Neural progenitor cell (in vitro differentiated cells): ENCODE measurements around the gene ZNF578. TPM values are rescaled to one million over a fixed set of nuclear protein-coding genes. Genes with fewer than 3 reads are reported as not detected.

Experiments used
- DNase-seq: peaks from one replicate; pipeline ENCODE4 v3.0.0-alpha.2; 2016; ENCODE audit warnings: low spot score
- H2AFZ ChIP-seq: fragments of 200-600 bp; sonication (generic); replicated peaks from 2 replicates; pipeline ENCODE4 v1.6.1; 2016; ENCODE audit warnings: antibody characterized with exemption
- H3F3A ChIP-seq: fragments of 200-600 bp; sonication (generic); 2 replicates; pipeline ENCODE4 v1.6.1; 2016; ENCODE audit warnings: antibody characterized with exemption, low read depth
- H3K27ac ChIP-seq: fragments of 200-600 bp; sonication (generic); 2 replicates; pipeline ENCODE4 v1.5.1; 2016; ENCODE audit warnings: mild to moderate bottlenecking
- H3K27me3 ChIP-seq: fragments of 200-600 bp; sonication (generic); 2 replicates; pipeline ENCODE4 v1.6.1; 2016; ENCODE audit warnings: mild to moderate bottlenecking, moderate library complexity
- H3K36me3 ChIP-seq: fragments of 200-600 bp; sonication (generic); 2 replicates; pipeline ENCODE4 v1.5.1; 2016
- H3K4me1 ChIP-seq: fragments of 200-600 bp; sonication (generic); 2 replicates; pipeline ENCODE4 v1.6.1; 2016; ENCODE audit warnings: mixed run types
- H3K4me2 ChIP-seq: fragments of 200-600 bp; sonication (generic); 2 replicates; pipeline ENCODE4 v1.6.1; 2016
- H3K4me3 ChIP-seq: fragments of 200-600 bp; sonication (generic); 2 replicates; pipeline ENCODE4 v1.5.1; 2016
- H3K79me2 ChIP-seq: fragments of 200-600 bp; sonication (generic); 2 replicates; pipeline ENCODE4 v1.6.1; 2016; ENCODE audit warnings: low read depth
- H3K9ac ChIP-seq: fragments of 200-600 bp; sonication (generic); 2 replicates; pipeline ENCODE4 v1.6.1; 2016
- H3K9me3 ChIP-seq: fragments of 200-600 bp; sonication (generic); 2 replicates; pipeline ENCODE4 v1.5.1; 2016; ENCODE audit warnings: low read depth
- H4K20me1 ChIP-seq: fragments of 200-600 bp; sonication (generic); 2 replicates; pipeline ENCODE4 v1.6.1; 2016; ENCODE audit warnings: low read depth
- H3K27ac Mint-ChIP-seq: 3 replicates; pipeline ENCODE4 v1.8.0; 2021; ENCODE audit warnings: mixed read lengths
- H3K27me3 Mint-ChIP-seq: 2 replicates; pipeline ENCODE4 v1.8.0; 2022; ENCODE audit warnings: low read depth, mild to moderate bottlenecking, inconsistent platforms, moderate library complexity, mixed read lengths; ENCODE audit not compliant: insufficient read depth
- H3K36me3 Mint-ChIP-seq: 3 replicates; pipeline ENCODE4 v1.8.0; 2021; ENCODE audit warnings: mixed read lengths
- H3K4me1 Mint-ChIP-seq: 3 replicates; pipeline ENCODE4 v1.8.0; 2021; ENCODE audit warnings: mixed read lengths
- H3K4me3 Mint-ChIP-seq: 3 replicates; pipeline ENCODE4 v1.8.0; 2021; ENCODE audit warnings: mild to moderate bottlenecking, moderate library complexity, mixed read lengths
- H3K9me3 Mint-ChIP-seq: 3 replicates; pipeline ENCODE4 v1.8.0; 2020; ENCODE audit warnings: mixed read lengths
- CTCF ChIP-seq: fragments of 200-600 bp; sonication (generic); IDR thresholded peaks from 2 replicates; pipeline ENCODE4 v1.5.1; 2017; ENCODE audit warnings: antibody characterized with exemption, mild to moderate bottlenecking
- EZH2 ChIP-seq: fragments of 200-600 bp; sonication (generic); IDR thresholded peaks from 2 replicates; pipeline ENCODE4 v1.6.1; 2017; ENCODE audit warnings: antibody characterized with exemption, mild to moderate bottlenecking, moderate library complexity
- EZH2phosphoT487 ChIP-seq: fragments of 200-600 bp; sonication (generic); IDR thresholded peaks from 2 replicates; pipeline ENCODE4 v1.6.1; 2017; ENCODE audit warnings: antibody characterized with exemption
- total RNA-seq: library from RNA; depleted of rRNA; stranded (reverse); fragments of >200 nt; gene quantifications from 2 replicates; pipeline ENCODE4 v1.2.3, GENCODE V29; 2015; ENCODE audit warnings: low replicate concordance

The ZNF578 gene
- 3.8 and 9.7 TPM in 2 replicates for total RNA-seq

GRCh38 chr19:52453324-52454094, at the start of gene ZNF578:
Gene ZNF578 (plus strand): TSS chr19:52453553. CDS start chr19:52501846, 48,293 bp downstream.
- no peak within 1 kb of the TSS for H3K4me3 ChIP-seq
- Mint-ChIP-seq H3K9me3 (peaks cover 68% of the 10 kb centered on the region), H3K36me3 (no peaks in the 10 kb centered on the region), H3K27me3 (no peaks in the 10 kb centered on the region), H3K4me3 (no peak within 1 kb of the TSS), H3K4me1 (no peaks in the 10 kb centered on the region), H3K27ac (no peak within 1 kb of the TSS)
- TF ChIP-seq EZH2phosphoT487 (no peak), CTCF (no peak), EZH2 (no peak)
- H3K79me2 ChIP-seq, result no peaks in the 10 kb centered on the region
- no peak within 1 kb of the TSS for H3K27ac ChIP-seq
- H4K20me1 ChIP-seq, result no peaks in the 10 kb centered on the region
- no peaks in the 10 kb centered on the region for H3K9me3 ChIP-seq
- H2AFZ ChIP-seq, result no peak within 1 kb of the TSS
- H3K4me2 ChIP-seq, result no peak within 1 kb of the TSS
- H3K9ac ChIP-seq, result no peak within 1 kb of the TSS
- H3K36me3 ChIP-seq, result no peaks in the 10 kb centered on the region
- no peak for DNase-seq
- H3K27me3 ChIP-seq, result no peaks in the 10 kb centered on the region
- H3K4me1 ChIP-seq, result no peaks in the 10 kb centered on the region
- H3F3A ChIP-seq, result no peaks in the 10 kb centered on the region

DNA sequence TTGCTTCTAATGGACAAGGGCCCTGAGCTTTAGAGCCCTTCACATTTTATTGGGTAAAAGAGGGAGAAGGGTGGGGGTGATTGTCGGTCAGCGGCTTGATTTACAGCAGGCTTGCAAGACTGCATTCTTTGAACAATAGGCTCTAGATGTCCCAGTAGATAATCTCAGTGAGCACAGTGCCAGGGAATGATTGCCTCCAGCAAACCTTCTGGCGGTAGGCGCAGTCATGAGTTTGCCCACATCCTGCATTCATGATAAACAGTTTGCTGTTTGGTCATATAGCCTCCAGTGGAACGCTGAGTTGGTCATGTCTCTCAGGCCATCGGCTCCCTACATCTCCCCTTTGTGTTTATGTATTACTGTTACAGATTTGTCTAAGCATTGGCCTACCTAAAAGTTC, 43.1 kb upstream of the ZNF578 start:
- no peaks in the 10 kb centered on the region for H3K36me3 Mint-ChIP-seq
- H3K36me3 ChIP-seq, result no peaks in the 10 kb centered on the region

DNA sequence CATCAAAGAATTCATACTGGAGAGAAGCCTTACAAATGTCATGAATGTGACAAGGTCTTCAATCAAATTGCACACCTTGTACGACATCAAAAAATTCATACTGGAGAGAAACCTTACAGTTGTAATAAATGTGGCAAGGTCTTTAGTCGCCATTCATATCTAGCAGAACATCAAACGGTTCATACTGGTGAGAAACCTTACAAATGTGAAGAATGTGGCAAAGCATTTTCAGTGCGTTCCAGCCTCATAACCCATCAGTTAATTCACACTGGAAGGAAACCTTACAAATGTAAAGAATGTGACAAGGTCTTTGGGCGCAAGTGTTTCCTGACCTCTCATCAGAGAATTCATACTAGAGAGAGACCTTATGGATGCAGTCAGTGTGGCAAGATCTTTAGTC, 37.6 kb upstream of the ZNF578 start:
- no peaks in the 10 kb centered on the region for H3K4me1 Mint-ChIP-seq
- H3F3A ChIP-seq, result no peaks in the 10 kb centered on the region
- no peaks in the 10 kb centered on the region for H3K4me1 ChIP-seq
- H3K79me2 ChIP-seq, result no peaks in the 10 kb centered on the region
- no peak for DNase-seq
- no peak overlapping the region for H3K27ac Mint-ChIP-seq
- H3K36me3 ChIP-seq, result no peaks in the 10 kb centered on the region
- no peaks in the 10 kb centered on the region for H3K27me3 Mint-ChIP-seq
- no peak overlapping the region for H3K4me2 ChIP-seq
- H3K36me3 Mint-ChIP-seq, result no peaks in the 10 kb centered on the region
- H3K9me3 ChIP-seq, result peaks cover 23% of the 10 kb centered on the region
- H3K4me3 ChIP-seq, result no peak overlapping the region
- H3K27me3 ChIP-seq, result no peaks in the 10 kb centered on the region
- no peak overlapping the region for H3K4me3 Mint-ChIP-seq
- H4K20me1 ChIP-seq, result no peaks in the 10 kb centered on the region
- H3K27ac ChIP-seq, result no peak overlapping the region
- H3K9ac ChIP-seq, result no peak overlapping the region
- H2AFZ ChIP-seq, result no peak overlapping the region
- H3K9me3 Mint-ChIP-seq, result peaks cover 48% of the 10 kb centered on the region
- TF ChIP-seq EZH2phosphoT487, result no peak
- TF ChIP-seq CTCF, result no peak
- no peak for TF ChIP-seq EZH2

More for the DNA sequence above, 43.1 kb upstream of the ZNF578 start:
- Histone ChIP-seq H3K4me2 (no peak overlapping the region), H4K20me1 (no peaks in the 10 kb centered on the region), H3K4me1 (no peaks in the 10 kb centered on the region), H3K27ac (no peak overlapping the region), H3F3A (no peaks in the 10 kb centered on the region), H3K79me2 (no peaks in the 10 kb centered on the region), H3K9me3 (peaks cover 6% of the 10 kb centered on the region), H3K9ac (no peak overlapping the region), H3K27me3 (no peaks in the 10 kb centered on the region), H3K4me3 (no peak overlapping the region), H2AFZ (no peak overlapping the region)
- H3K4me1 Mint-ChIP-seq, result no peaks in the 10 kb centered on the region
- H3K9me3 Mint-ChIP-seq, result peaks cover 41% of the 10 kb centered on the region
- no peak for DNase-seq
- H3K27ac Mint-ChIP-seq, result no peak overlapping the region
- no peaks in the 10 kb centered on the region for H3K27me3 Mint-ChIP-seq
- TF ChIP-seq CTCF (no peak), EZH2 (no peak), EZH2phosphoT487 (no peak)
- no peak overlapping the region for H3K4me3 Mint-ChIP-seq
